H1 (cell line): ENCODE results near the gene VGLL4. TPM values are rescaled to one million over a fixed set of nuclear protein-coding genes. Genes with fewer than 3 reads are reported as not detected.

Experiments used
- CBX5 ChIP-seq: fragments of 300-800, 300-1000 bp; sonication (generic); IDR thresholded peaks from 2 replicates; pipeline ENCODE4 v1.7.1; 2016; ENCODE audit warnings: antibody characterized with exemption, low read length, low read depth
- EP300 ChIP-seq, 2 experiments: IDR thresholded peaks; 1 replicate in 1 of 2; 2 replicates in 1 of 2; pipeline ENCODE4 v1.6.1; 2011 to 2012; ENCODE audit warnings: low read depth in 2 of 2, low read length in 2 of 2, mild to moderate bottlenecking in 2 of 2, borderline replicate concordance in 1 of 2, inconsistent platforms in 1 of 2, moderate library complexity in 1 of 2
- EZH2 ChIP-seq: fragments of 200-600 bp; sonication (generic); IDR thresholded peaks from 2 replicates; pipeline ENCODE4 v1.7.1; 2012; ENCODE audit warnings: low read depth, mild to moderate bottlenecking, moderate library complexity, low read length, inconsistent platforms; ENCODE audit not compliant: severe bottlenecking
- POLR2AphosphoS5 ChIP-seq: IDR thresholded peaks from 2 replicates; pipeline ENCODE4 v1.6.1; 2011; ENCODE audit warnings: low read depth, low read length
- polyA plus RNA-seq, 7 experiments: library from polyadenylated mRNA; depleted of rRNA in 3 of 7; stranded (reverse) in 5 of 7; unstranded in 2 of 7; fragments of >200 nt in 5 of 7; fragments of 200-250 nt in 2 of 7; gene quantifications; 1 replicate in 5 of 7; 2 replicates in 1 of 7; 4 replicates in 1 of 7; pipeline versions ENCODE4 v1.2.1 to v1.2.3, GENCODE V29; 2011 to 2013; ENCODE audit warnings: missing spikeins in 2 of 7, mixed read lengths in 2 of 7
- total RNA-seq: library from RNA; stranded (reverse); fragmentation: NEBNext Ultra II Directional; extraction: Animal tissue kit (Norgen Biotek cat#: 25700); gene quantifications from 2 replicates; pipeline ENCODE4 v1.2.1, GENCODE V29; 2021

The VGLL4 gene
- total and polyA plus RNA-seq, 2 of the 8 experiments (the other 6 are each of a cell fraction or from before 2014, with no cell fraction given) = 45.1 to 50.0 TPM

GRCh38 chr3:11538581-11538980 lies 105.1 kb downstream of the VGLL4 start (continued):
- no peak for TF ChIP-seq EP300 (IDR thresholded peaks at IDR 0.05; ENCODE audit: borderline replicate concordance in 1 of 2, low read depth in 2 of 2, low read length in 2 of 2)
- TF ChIP-seq CBX5 = no peak
- no peak for TF ChIP-seq EZH2
- no peak for TF ChIP-seq POLR2AphosphoS5
